WTC11 (cell line): Measurements from ENCODE around the gene SIRPB2. TPM values are rescaled to one million over a fixed set of nuclear protein-coding genes. Genes with fewer than 3 reads are reported as not detected.

Experiments used
- ATAC-seq: fragments of 200-7000 bp; cut with Tn5 transposase; 2 replicates; pipeline ENCODE4 v1.10.0; 2021; ENCODE audit warnings: mild to moderate bottlenecking, moderate library complexity
- CTCF ChIA-PET: fragments of 300-600 bp; sonication (Branson Sonifier 250); formaldehyde crosslinking; loops from one replicate; lab custom pipeline; 2021; ENCODE audit warnings: antibody characterized with exemption; lab: Charles Lee
- POLR2A ChIA-PET: fragments of 350-600 bp; sonication (Branson Sonifier 250); formaldehyde crosslinking; loops from one replicate; lab custom pipeline; 2021; ENCODE audit warnings: antibody characterized with exemption; lab: Charles Lee
- DNase-seq: peaks from one replicate; pipeline ENCODE4 v3.0.0; 2021; ENCODE audit warnings: low spot score
- H3K27ac Mint-ChIP-seq: 2 replicates; pipeline ENCODE4 v1.8.0; 2021; ENCODE audit warnings: mixed read lengths
- H3K27me3 Mint-ChIP-seq: 2 replicates; pipeline ENCODE4 v1.8.0; 2021; ENCODE audit warnings: low read depth, mild to moderate bottlenecking, moderate library complexity, mixed read lengths
- H3K36me3 Mint-ChIP-seq: 2 replicates; pipeline ENCODE4 v1.8.0; 2021; ENCODE audit warnings: mixed read lengths
- H3K4me1 Mint-ChIP-seq: 2 replicates; pipeline ENCODE4 v1.8.0; 2022; ENCODE audit warnings: mixed read lengths
- H3K4me3 Mint-ChIP-seq: 2 replicates; pipeline ENCODE4 v1.8.0; 2021; ENCODE audit warnings: mild to moderate bottlenecking, moderate library complexity, mixed read lengths
- H3K9me3 Mint-ChIP-seq: 2 replicates; pipeline ENCODE4 v1.8.0; 2021; ENCODE audit warnings: mixed read lengths
- AR ChIP-seq: fragments of 250-450 bp; sonication (Bioruptor Pico); IDR thresholded peaks from 2 replicates; pipeline ENCODE4 v1.9.0; 2021; ENCODE audit warnings: mild to moderate bottlenecking
- CDX4 ChIP-seq: fragments of 250-450 bp; sonication (Bioruptor Pico); IDR thresholded peaks from 2 replicates; pipeline ENCODE4 v1.9.0; 2021; ENCODE audit warnings: moderate library complexity, mild to moderate bottlenecking, inconsistent platforms, borderline replicate concordance
- E2F1 ChIP-seq: sonication (generic); formaldehyde crosslinking; IDR thresholded peaks from 2 replicates; pipeline ENCODE4 v1.8.0; 2022; ENCODE audit warnings: mild to moderate bottlenecking, missing genetic modification reagents
- E2F4 ChIP-seq: sonication (generic); formaldehyde crosslinking; IDR thresholded peaks from 2 replicates; pipeline ENCODE4 v1.8.1; 2022; ENCODE audit warnings: low read depth, mild to moderate bottlenecking, moderate library complexity, missing genetic modification reagents, borderline replicate concordance
- ELF4 ChIP-seq: sonication (generic); formaldehyde crosslinking; IDR thresholded peaks from 2 replicates; pipeline ENCODE4 v1.8.1; 2022; ENCODE audit warnings: low read depth, mild to moderate bottlenecking, moderate library complexity, missing genetic modification reagents
- EMX1 ChIP-seq: fragments of 250-450 bp; sonication (Bioruptor Pico); IDR thresholded peaks from 2 replicates; pipeline ENCODE4 v1.8.0; 2021; ENCODE audit warnings: mild to moderate bottlenecking
- FOXP1 ChIP-seq: sonication (generic); formaldehyde crosslinking; IDR thresholded peaks from 2 replicates; pipeline ENCODE4 v1.8.0; 2022; ENCODE audit warnings: missing genetic modification reagents, mild to moderate bottlenecking, moderate library complexity, borderline replicate concordance
- JAZF1 ChIP-seq: fragments of 250-450 bp; sonication (Bioruptor Pico); IDR thresholded peaks from 2 replicates; pipeline ENCODE4 v1.9.0; 2021; ENCODE audit warnings: moderate library complexity, mild to moderate bottlenecking, inconsistent platforms
- NR1H2 ChIP-seq: sonication (generic); formaldehyde crosslinking; IDR thresholded peaks from 2 replicates; pipeline ENCODE4 v1.9.0; 2021; ENCODE audit warnings: mild to moderate bottlenecking, moderate library complexity, missing genetic modification reagents
- PRRX2 ChIP-seq: fragments of 250-450 bp; sonication (Bioruptor Pico); IDR thresholded peaks from 2 replicates; pipeline ENCODE4 v1.8.0; 2021; ENCODE audit warnings: mild to moderate bottlenecking
- SMAD4 ChIP-seq: sonication (generic); formaldehyde crosslinking; IDR thresholded peaks from 2 replicates; pipeline ENCODE4 v1.8.0; 2022; ENCODE audit warnings: mild to moderate bottlenecking, missing genetic modification reagents
- SP1 ChIP-seq: sonication (generic); formaldehyde crosslinking; conservative IDR thresholded peaks from 2 replicates; pipeline ENCODE4 v1.8.1; 2022; ENCODE audit warnings: missing genetic modification reagents
- TEAD1 ChIP-seq: sonication (generic); formaldehyde crosslinking; IDR thresholded peaks from 2 replicates; pipeline ENCODE4 v1.8.0; 2022; ENCODE audit warnings: mild to moderate bottlenecking, missing genetic modification reagents
- USF2 ChIP-seq: sonication (generic); formaldehyde crosslinking; IDR thresholded peaks from 2 replicates; pipeline ENCODE4 v1.8.1; 2023; ENCODE audit warnings: mild to moderate bottlenecking, missing genetic modification reagents, moderate library complexity
- ZBTB21 ChIP-seq: sonication (generic); formaldehyde crosslinking; IDR thresholded peaks from 2 replicates; pipeline ENCODE4 v1.8.1; 2023; ENCODE audit warnings: mild to moderate bottlenecking, missing genetic modification reagents, borderline replicate concordance
- ZNF219 ChIP-seq: sonication (generic); formaldehyde crosslinking; IDR thresholded peaks from 2 replicates; pipeline ENCODE4 v1.8.0; 2023; ENCODE audit warnings: missing genetic modification reagents, mild to moderate bottlenecking, borderline replicate concordance
- ZNF263 ChIP-seq: sonication (generic); formaldehyde crosslinking; IDR thresholded peaks from 2 replicates; pipeline ENCODE4 v1.8.1; 2022; ENCODE audit warnings: low read depth, mild to moderate bottlenecking, moderate library complexity, missing genetic modification reagents
- ZNF532 ChIP-seq: fragments of 250-450 bp; sonication (Bioruptor Pico); IDR thresholded peaks from 2 replicates; pipeline ENCODE4 v1.9.0; 2021; ENCODE audit warnings: mild to moderate bottlenecking, borderline replicate concordance
- total RNA-seq: library from RNA; stranded (reverse); gene quantifications from 3 replicates; pipeline ENCODE4 v1.2.3, GENCODE V29; 2021

The SIRPB2 gene
- total RNA-seq, 1 experiment from 2014 or later: not detected

- H3K4me1 Mint-ChIP-seq: no peaks in the 10 kb centered on the region; the same call in 1 of the 2 replicates
- no peak overlapping the region for H3K4me3 Mint-ChIP-seq
- H3K9me3 Mint-ChIP-seq: peaks cover 1% of the 10 kb centered on the region; the same call in 1 of the 2 replicates
- no peaks in the 10 kb centered on the region for H3K36me3 Mint-ChIP-seq
- no peak overlapping the region for H3K27ac Mint-ChIP-seq
- ChIA-PET POLR2A (no interaction called here), CTCF (interaction anchor here (0.7 to 2.5 kb wide), 3 partner anchors 102 to 242 kb away, joined by 3 to 40 read pairs (median 9); no protein-coding TSS in a partner anchor)
- ATAC-seq (no peak), DNase-seq (no peak)
- TF ChIP-seq JAZF1 (CRISPR knock-in tag) (no peak), ZBTB21 (CRISPR knock-in tag) (no peak), E2F4 (CRISPR knock-in tag) (no peak), EMX1 (CRISPR knock-in tag) (no peak), PRRX2 (no peak), NR1H2 (no peak), FOXP1 (CRISPR knock-in tag) (no peak), ELF4 (no peak), SP1 (CRISPR knock-in tag) (no peak)
- H3K27me3 Mint-ChIP-seq: peaks cover 7% of the 10 kb centered on the region
Observed at GRCh38 chr20:1534526-1534925, 43.3 kb upstream of the SIRPB2 start.

- CTCF ChIA-PET: interaction anchor here (0.6 to 2.5 kb wide), 11 partner anchors 29 to 264 kb away, joined by 3 to 40 read pairs (median 3); partner anchors contain the start of gene NSFL1C
- no peak for DNase-seq
- Mint-ChIP-seq H3K27ac (no peak overlapping the region), H3K36me3 (no peaks in the 10 kb centered on the region), H3K27me3 (no peaks in the 10 kb centered on the region), H3K4me3 (no peak overlapping the region), H3K9me3 (no peaks in the 10 kb centered on the region), H3K4me1 (no peaks in the 10 kb centered on the region; the same call in 1 of the 2 replicates)
- peak; percentile 95 for ATAC-seq
- POLR2A ChIA-PET: interaction anchor here (1.1 kb wide), 1 partner anchor 10 kb away, joined by 3 read pairs; no protein-coding TSS in a partner anchor
- TF ChIP-seq SMAD4 (CRISPR knock-in tag) (no peak), ZNF263 (CRISPR knock-in tag) (no peak), USF2 (CRISPR knock-in tag) (no peak), ZNF219 (CRISPR knock-in tag) (no peak), AR (CRISPR knock-in tag) (no peak), ZNF532 (CRISPR knock-in tag) (no peak), CDX4 (no peak), TEAD1 (CRISPR knock-in tag) (no peak), E2F1 (CRISPR knock-in tag) (no peak)
Observed at GRCh38 chr20:1533059-1533458, 41.8 kb upstream of the SIRPB2 start.
